ENCODE results near the gene SLC20A1. TPM values are rescaled to one million over a fixed set of nuclear protein-coding genes. Genes with fewer than 3 reads are reported as not detected.
"Not testable (repeated sequence)": the region's sequence is repeated elsewhere in the genome, so short reads cannot be mapped to it uniquely, and the experiment has no call there.

The SLC20A1 gene
- total RNA-seq, 1 donor: 96.3 TPM

GRCh38 chr2:112660138-112660537 lies 14.4 kb downstream of the SLC20A1 start:
- TF ChIP-seq CTCF (IDR thresholded peaks at IDR 0.05; ENCODE audit: insufficient read depth, low read depth, low read length): no peak
- no peak overlapping the region for H3K4me3 ChIP-seq (ENCODE audit: low read depth, low read length)
- DNase-seq (ENCODE audit: low read depth): no peak

DNA sequence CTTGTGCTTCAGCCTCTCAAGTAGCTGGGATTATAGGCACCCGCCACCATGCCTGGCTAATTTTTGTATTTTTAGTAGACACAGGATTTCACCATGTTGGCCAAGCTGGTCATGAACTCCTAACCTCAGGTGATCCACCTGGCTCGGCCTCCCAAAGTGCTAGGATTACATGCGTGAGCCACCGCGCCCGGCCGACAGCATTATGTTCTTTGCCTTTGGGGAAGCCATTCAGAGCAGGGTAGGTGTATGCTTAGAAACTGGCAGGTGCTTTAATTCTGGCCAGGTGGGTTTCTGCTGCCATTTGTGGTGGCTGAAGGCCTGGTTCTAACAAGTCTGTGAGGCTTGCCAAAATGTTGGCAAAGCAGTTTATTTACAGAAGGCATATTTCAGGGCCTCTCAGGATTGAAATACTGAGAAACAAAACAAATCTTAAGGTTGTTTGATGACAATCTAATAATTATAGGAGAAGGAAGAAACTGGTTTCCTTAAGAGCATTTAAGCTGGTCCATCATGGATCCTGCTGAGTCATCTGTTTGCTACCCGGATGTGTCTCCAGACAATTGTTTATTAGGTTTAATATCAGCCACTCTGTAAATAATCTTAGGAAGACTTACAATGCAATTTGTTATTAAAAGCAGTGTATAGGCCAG lies 16.0 kb downstream of the SLC20A1 start:
- H3K4me3 ChIP-seq (ENCODE audit: low read depth, low read length): no peak overlapping the region
- DNase-seq (ENCODE audit: low read depth): peak; percentile 58
- no peak for TF ChIP-seq CTCF (IDR thresholded peaks at IDR 0.05; ENCODE audit: insufficient read depth, low read depth, low read length)

- TF ChIP-seq CTCF (IDR thresholded peaks at IDR 0.05; ENCODE audit: insufficient read depth, low read depth, low read length): no peak
- no peak for DNase-seq (ENCODE audit: low read depth)
- H3K4me3 ChIP-seq (ENCODE audit: low read depth, low read length): no peak overlapping the region
Measured at GRCh38 chr2:112662704-112663103, 17.0 kb downstream of the SLC20A1 start.

- no peak overlapping the region for H3K4me3 ChIP-seq (ENCODE audit: low read depth, low read length)
- no peak for TF ChIP-seq CTCF (IDR thresholded peaks at IDR 0.05; ENCODE audit: insufficient read depth, low read depth, low read length)
- peak; percentile 20 for DNase-seq (ENCODE audit: low read depth)
Measured at GRCh38 chr2:112664689-112665088, 18.9 kb downstream of the SLC20A1 start.

DNA sequence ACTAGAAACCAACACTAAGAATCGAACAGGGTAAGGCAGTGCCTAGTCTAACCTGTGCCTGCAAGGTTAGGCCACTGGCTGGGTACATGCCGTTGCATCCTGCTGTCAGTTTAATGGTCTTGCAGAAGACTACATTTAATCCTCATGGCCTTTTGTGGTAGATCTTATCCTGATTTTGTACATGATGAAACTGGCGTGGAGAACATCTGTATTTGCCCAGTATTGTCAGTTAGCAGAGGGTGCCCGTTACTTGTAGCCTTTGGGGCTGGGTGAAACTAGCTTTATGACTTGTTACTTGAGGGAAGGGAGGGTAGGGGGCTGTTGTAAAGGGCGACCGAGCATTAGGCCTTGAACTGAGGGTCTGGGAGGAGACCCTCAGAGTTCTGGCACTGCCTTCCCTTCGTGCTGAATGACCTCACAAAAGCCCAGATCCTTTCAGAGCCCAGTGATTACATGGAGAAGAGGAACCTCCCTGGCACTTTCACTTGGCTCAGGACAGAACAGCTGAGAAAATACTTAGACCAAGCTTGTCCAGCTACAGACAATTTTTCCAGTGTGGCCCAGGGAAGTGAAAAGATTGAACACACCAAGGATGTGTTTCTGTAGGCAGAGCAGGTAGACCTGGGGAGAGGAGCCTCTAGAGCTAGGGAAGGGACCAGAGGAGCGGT lies 19.5 kb downstream of the SLC20A1 start:
- no peak overlapping the region for H3K4me3 ChIP-seq (ENCODE audit: low read depth, low read length)
- DNase-seq (ENCODE audit: low read depth): peak; percentile 86
- TF ChIP-seq CTCF (IDR thresholded peaks at IDR 0.05; ENCODE audit: insufficient read depth, low read depth, low read length): no peak

- TF ChIP-seq CTCF (IDR thresholded peaks at IDR 0.05; ENCODE audit: insufficient read depth, low read depth, low read length): no peak
- H3K4me3 ChIP-seq (ENCODE audit: low read depth, low read length): no peak overlapping the region
- no peak for DNase-seq (ENCODE audit: low read depth)
Measured at GRCh38 chr2:112666761-112667122, 21.0 kb downstream of the SLC20A1 start.

DNA sequence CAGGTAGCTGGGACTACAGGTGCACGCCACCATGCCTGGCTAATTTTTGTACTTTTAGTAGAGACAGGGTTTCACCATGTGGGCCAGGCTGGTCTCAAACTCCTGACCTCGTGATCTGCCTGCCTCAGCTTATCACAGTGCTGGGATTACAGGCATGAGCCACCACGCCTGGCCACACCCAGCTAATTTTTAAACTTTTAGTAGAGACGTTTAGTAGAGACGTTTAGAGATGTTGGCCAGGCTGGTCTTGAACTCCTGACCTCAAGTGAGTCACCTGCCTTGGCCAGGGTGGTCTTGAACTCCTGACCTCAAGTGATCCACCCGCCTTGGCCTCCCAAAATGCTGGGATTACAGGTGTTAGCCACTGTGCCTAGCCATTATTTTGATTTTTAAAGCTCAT lies 21.8 kb downstream of the SLC20A1 start:
- DNase-seq (ENCODE audit: low read depth); H3K4me3 ChIP-seq (ENCODE audit: low read depth, low read length): not testable (repeated sequence)
